Stimulated activated CD8-positive, alpha-beta memory T cell treated with anti-CD3 and anti-CD28 coated beads, Interleukin-15, amount 100 ng/mL, for 4 hours (primary cell): ENCODE measurements around the gene SYNPO.

Experiments used
- DNase-seq, 2 donors: peaks; one replicate each; pipeline ENCODE4 v3.0.0-alpha.2; 2020; ENCODE audit warnings: low read depth in 2 of 2

Gene SYNPO

GRCh38 chr5:150640311-150641005 lies at the start of gene SYNPO:
TSS of gene SYNPO (plus strand) at chr5:150640660. CDS start at chr5:150648276, 7,616 bp downstream.
- DNase-seq: no peak

GRCh38 chr5:150590979-150591695 lies 49.3 kb upstream of the SYNPO start:
- DNase-seq: no peak

- no peak for DNase-seq
Observed at GRCh38 chr5:150593593-150593992, 46.9 kb upstream of the SYNPO start.

- DNase-seq: no peak
Observed at GRCh38 chr5:150593996-150594395, 46.5 kb upstream of the SYNPO start.

GRCh38 chr5:150595466-150596031 lies 44.9 kb upstream of the SYNPO start:
- DNase-seq: no peak

GRCh38 chr5:150596313-150596712 lies 44.1 kb upstream of the SYNPO start:
- DNase-seq: no peak

- DNase-seq: no peak
Observed at GRCh38 chr5:150596826-150597225, 43.6 kb upstream of the SYNPO start.

- no peak for DNase-seq
Observed at GRCh38 chr5:150598006-150598405, 42.5 kb upstream of the SYNPO start.

- DNase-seq: no peak
Observed at GRCh38 chr5:150598821-150599273, 41.6 kb upstream of the SYNPO start.

GRCh38 chr5:150599281-150599680 lies 41.2 kb upstream of the SYNPO start:
- no peak for DNase-seq

- no peak for DNase-seq
Observed at GRCh38 chr5:150599917-150600511, 40.4 kb upstream of the SYNPO start.

- no peak for DNase-seq
Observed at GRCh38 chr5:150600616-150601490, 39.6 kb upstream of the SYNPO start.

- no peak for DNase-seq
Observed at GRCh38 chr5:150601491-150602345, 38.7 kb upstream of the SYNPO start.

GRCh38 chr5:150603052-150603451 lies 37.4 kb upstream of the SYNPO start:
- no peak for DNase-seq

- DNase-seq: no peak
Observed at GRCh38 chr5:150603491-150603890, 37.0 kb upstream of the SYNPO start.

GRCh38 chr5:150604010-150604409 lies 36.5 kb upstream of the SYNPO start:
- DNase-seq: no peak

GRCh38 chr5:150604894-150605440 lies 35.5 kb upstream of the SYNPO start:
- DNase-seq: no peak

GRCh38 chr5:150605546-150605945 lies 34.9 kb upstream of the SYNPO start:
- no peak for DNase-seq

- DNase-seq: no peak
Observed at GRCh38 chr5:150606476-150606875, 34.0 kb upstream of the SYNPO start.

GRCh38 chr5:150607105-150607504 lies 33.4 kb upstream of the SYNPO start:
- no peak for DNase-seq
